Nephron (organoid): ENCODE measurements around the gene ZNF281.
A peak's percentile ranks its signal among the peaks of the same experiment; 100 is the strongest.

Source experiments
- H3K27ac Mint-ChIP-seq, 3 experiments: 2 replicates each; pipeline ENCODE4 v1.8.0; 2020; ENCODE audit warnings: mixed read lengths in 3 of 3, mild to moderate bottlenecking in 2 of 3, moderate library complexity in 1 of 3
- H3K27me3 Mint-ChIP-seq: 2 replicates; pipeline ENCODE4 v1.8.0; 2021; ENCODE audit warnings: low read depth, mild to moderate bottlenecking, moderate library complexity, mixed read lengths
- H3K36me3 Mint-ChIP-seq: 2 replicates; pipeline ENCODE4 v1.8.0; 2020; ENCODE audit warnings: low read depth, mixed read lengths
- H3K4me1 Mint-ChIP-seq: 2 replicates; pipeline ENCODE4 v1.8.0; 2020; ENCODE audit warnings: mixed read lengths
- H3K4me3 Mint-ChIP-seq, 3 experiments: 2 replicates each; pipeline ENCODE4 v1.8.0; 2020; ENCODE audit warnings: mild to moderate bottlenecking in 3 of 3, mixed read lengths in 3 of 3, moderate library complexity in 2 of 3
- H3K9me3 Mint-ChIP-seq: 2 replicates; pipeline ENCODE4 v1.8.0; 2020; ENCODE audit warnings: mixed read lengths
- CTCF ChIP-seq, 3 experiments: fragments of 200-600 bp; sonication (generic); IDR thresholded peaks; one replicate each; pipeline ENCODE4 v1.5.0; 2021; ENCODE audit warnings: antibody characterized with exemption in 3 of 3; ENCODE audit not compliant: unreplicated experiment in 3 of 3

Gene ZNF281

DNA sequence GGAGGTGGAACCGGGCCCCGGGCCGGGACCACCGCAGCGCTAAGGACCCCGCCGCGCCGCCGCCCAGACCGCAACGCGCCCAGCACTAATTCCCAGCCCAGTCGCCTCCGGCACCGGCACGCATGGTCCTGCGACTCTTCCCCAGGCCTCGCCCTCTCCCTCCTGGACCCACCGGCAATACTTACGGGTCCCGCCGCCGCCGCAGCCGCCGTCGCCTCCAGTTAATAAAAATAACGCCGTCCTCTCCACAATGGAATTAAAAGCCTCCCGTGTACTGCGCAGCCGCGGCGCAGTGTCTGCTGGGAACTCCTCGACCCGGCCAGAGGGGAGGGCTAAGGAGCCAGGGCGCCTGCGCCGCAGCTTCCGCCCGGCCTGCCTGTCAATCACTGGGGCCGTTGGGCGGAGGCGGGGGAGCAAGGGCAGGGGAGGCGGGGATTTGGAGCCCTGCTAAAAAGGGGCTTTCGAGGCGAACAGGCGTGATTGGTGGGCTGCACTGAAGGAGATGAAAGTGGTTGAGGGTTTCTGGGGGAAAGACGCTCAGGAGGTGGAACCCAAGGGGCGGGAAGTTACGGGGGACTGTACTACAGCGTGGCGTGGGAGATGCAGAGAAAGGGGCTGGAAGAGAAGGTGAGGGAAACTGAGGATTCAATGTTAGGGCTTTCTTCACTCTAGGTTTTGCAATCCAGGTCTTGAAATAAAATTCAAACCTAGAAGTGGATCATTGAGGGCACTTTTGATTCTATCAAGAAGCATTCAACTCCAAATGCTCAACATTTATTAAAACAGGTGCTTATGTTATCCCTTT lies at the start of gene ZNF281:
Gene ZNF281, minus strand, starts transcription at position 276 of the 805 bp plus-strand sequence. CDS start 331 bp downstream, outside the sequence.
- TF ChIP-seq CTCF (IDR thresholded peaks at IDR 0.05; ENCODE audit: unreplicated experiment in 3 of 3) = no peak
- H3K27me3 Mint-ChIP-seq = peaks cover 18% of the 10 kb centered on the region
- H3K9me3 Mint-ChIP-seq = peaks cover 2% of the 10 kb centered on the region
- H3K4me1 Mint-ChIP-seq = peaks cover 42% of the 10 kb centered on the region
- peaks cover 47% of the 10 kb centered on the region for H3K36me3 Mint-ChIP-seq
- peak within 1 kb of the TSS; percentile 78 to 97 (median 91) for H3K27ac Mint-ChIP-seq
- H3K4me3 Mint-ChIP-seq = peak within 1 kb of the TSS; percentile 91 to 98 (median 94)

- no peak for TF ChIP-seq CTCF (IDR thresholded peaks at IDR 0.05; ENCODE audit: unreplicated experiment in 3 of 3)
- Mint-ChIP-seq H3K9me3 (no peaks in the 10 kb centered on the region), H3K4me1 (peaks cover 4% of the 10 kb centered on the region)
Measured at GRCh38 chr1:200458780-200459179, 48.9 kb upstream of the ZNF281 start.

DNA sequence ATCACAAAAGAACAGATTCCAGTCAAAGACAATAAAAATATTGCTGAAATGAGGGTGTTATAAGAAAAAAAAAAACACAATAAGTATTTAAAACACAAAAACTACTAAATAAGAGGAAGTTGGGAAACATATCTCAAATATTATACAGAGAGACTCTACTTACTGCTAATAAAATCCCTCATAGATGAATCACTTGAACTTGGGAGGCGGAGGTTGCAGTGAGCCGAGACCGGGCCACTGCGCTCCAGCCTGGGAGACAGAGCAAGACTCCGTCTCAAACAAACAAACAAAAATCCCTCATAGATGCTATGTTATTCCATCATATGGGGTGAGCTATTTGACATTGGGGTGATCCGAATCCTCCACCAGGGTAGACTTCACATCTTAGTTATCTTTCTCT lies 48.0 kb upstream of the ZNF281 start:
- Mint-ChIP-seq H3K36me3 (no peaks in the 10 kb centered on the region), H3K4me1 (peaks cover 4% of the 10 kb centered on the region), H3K27me3 (peaks cover 3% of the 10 kb centered on the region), H3K4me3 (no peak overlapping the region), H3K9me3 (no peaks in the 10 kb centered on the region), H3K27ac (no peak overlapping the region)
- no peak for TF ChIP-seq CTCF (IDR thresholded peaks at IDR 0.05; ENCODE audit: unreplicated experiment in 3 of 3)

More at GRCh38 chr1:200458780-200459179, 48.9 kb upstream of the ZNF281 start:
- Mint-ChIP-seq H3K27me3 (no peaks in the 10 kb centered on the region), H3K4me3 (no peak overlapping the region), H3K27ac (no peak overlapping the region), H3K36me3 (no peaks in the 10 kb centered on the region)

GRCh38 chr1:200454425-200454824 lies 44.6 kb upstream of the ZNF281 start:
- Mint-ChIP-seq H3K27ac (no peak overlapping the region), H3K27me3 (peaks cover 4% of the 10 kb centered on the region), H3K36me3 (no peaks in the 10 kb centered on the region), H3K4me3 (no peak overlapping the region), H3K9me3 (no peaks in the 10 kb centered on the region), H3K4me1 (peaks cover 4% of the 10 kb centered on the region)
- no peak for TF ChIP-seq CTCF (IDR thresholded peaks at IDR 0.05; ENCODE audit: unreplicated experiment in 3 of 3)

DNA sequence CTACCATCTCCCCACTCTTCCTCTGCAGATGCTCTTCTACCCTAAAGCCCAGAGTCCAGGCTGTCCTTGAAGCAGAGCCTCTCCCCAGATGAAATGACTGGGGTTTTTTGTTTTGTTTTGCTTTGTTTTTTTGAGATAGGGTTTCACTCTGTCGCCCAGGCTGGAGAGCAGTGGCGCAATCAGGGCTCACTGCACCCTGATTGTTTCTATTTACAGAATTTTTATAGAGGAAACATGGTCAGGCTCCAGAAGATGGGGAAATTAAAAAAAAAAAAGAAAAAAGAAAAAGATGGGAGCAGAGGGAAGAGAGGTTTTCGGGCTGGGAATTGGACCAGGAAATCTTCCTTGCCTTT lies 43.7 kb upstream of the ZNF281 start:
- no peak overlapping the region for H3K4me3 Mint-ChIP-seq
- no peaks in the 10 kb centered on the region for H3K36me3 Mint-ChIP-seq
- TF ChIP-seq CTCF (IDR thresholded peaks at IDR 0.05; ENCODE audit: unreplicated experiment in 3 of 3) = no peak
- peaks cover 5% of the 10 kb centered on the region for H3K4me1 Mint-ChIP-seq
- H3K27me3 Mint-ChIP-seq = peaks cover 4% of the 10 kb centered on the region
- H3K27ac Mint-ChIP-seq = no peak overlapping the region
- no peaks in the 10 kb centered on the region for H3K9me3 Mint-ChIP-seq
